HepG2 (cell line): ENCODE measurements around the gene PHF14. TPM values are rescaled to one million over a fixed set of nuclear protein-coding genes. Genes with fewer than 3 reads are reported as not detected.

ENCODE experiments used
- ATAC-seq: fragments of 200-7000 bp; cut with Tn5 transposase; 3 replicates; pipeline ENCODE4 v1.9.1; 2020; ENCODE audit warnings: mild to moderate bottlenecking, moderate library complexity
- BruUV-seq: library from RNA; stranded (reverse); fragments of 400-500 nt; replicated peaks from 2 replicates; lab custom pipeline; 2021; lab: Mats Ljungman, UMichigan
- CTCF ChIA-PET: fragments of 300-600 bp; formaldehyde crosslinking; extraction: SDS; loops from one replicate; lab custom pipeline; 2021; ENCODE audit warnings: low total read pairs, inconsistent platforms, low intra/inter-chr PET ratio; lab: Yijun Ruan, JAX
- POLR2A ChIA-PET: fragments of 350-600 bp; sonication (Branson Sonifier 250); formaldehyde crosslinking; loops from one replicate; lab custom pipeline; 2020; ENCODE audit warnings: antibody characterized with exemption, inconsistent platforms; lab: Yijun Ruan, JAX
- DNase-seq: peaks from one replicate; pipeline ENCODE4 v3.0.0-alpha.2; 2015; ENCODE audit warnings: low spot score
- FAIRE-seq: peaks from 3 replicates; lab custom pipeline; 2011; peaks lifted over from hg19 to GRCh38; lab: Jason Lieb, UNC
- H2AFZ ChIP-seq: one replicate; pipeline ENCODE4 v1.6.1; 2011; ENCODE audit warnings: low read length, inconsistent platforms
- H3K27ac ChIP-seq: fragments of 300-600 bp; 3 replicates; pipeline ENCODE4 v1.8.0; 2011; ENCODE audit warnings: mixed run types, mild to moderate bottlenecking, mixed read lengths, low read length, inconsistent platforms; ENCODE audit not compliant: insufficient read depth; ENCODE audit errors: extremely low read length
- H3K27me3 ChIP-seq, 2 experiments: fragments of 200-600 bp in 1 of 2; 2 replicates in 1 of 2; 3 replicates in 1 of 2; pipeline versions ENCODE4 v1.6.0 to v1.8.0; 2011; ENCODE audit warnings: low read length in 2 of 2, mild to moderate bottlenecking in 2 of 2, moderate library complexity in 2 of 2, inconsistent platforms in 1 of 2; ENCODE audit not compliant: insufficient read depth in 2 of 2, control insufficient read depth in 1 of 2
- H3K36me3 ChIP-seq, 2 experiments: fragments of 200-600 bp in 1 of 2; replicated peaks in 1 of 2; 2 replicates in 1 of 2; 3 replicates in 1 of 2; pipeline versions ENCODE4 v1.5.1 to v1.8.0; 2011; ENCODE audit warnings: low read length in 2 of 2, inconsistent platforms in 1 of 2; ENCODE audit not compliant: insufficient read depth in 2 of 2, control insufficient read depth in 1 of 2
- H3K4me1 ChIP-seq: 2 replicates; pipeline ENCODE4 v1.5.1; 2012; ENCODE audit warnings: low read length, inconsistent platforms; ENCODE audit not compliant: insufficient read depth
- H3K4me2 ChIP-seq: 2 replicates; pipeline ENCODE4 v1.6.0; 2011; ENCODE audit warnings: low read depth, low read length, inconsistent platforms
- H3K4me3 ChIP-seq, 3 experiments: fragments of 200-600 bp in 1 of 3; sonication (generic), shearing (Covaris generic) in 1 of 3; replicated peaks in 1 of 3; 2 replicates each; pipeline ENCODE4 v1.5.1; 2011 to 2016; ENCODE audit warnings: low read length in 3 of 3, inconsistent platforms in 2 of 3, low read depth in 2 of 3, mild to moderate bottlenecking in 2 of 3, control low read depth in 1 of 3, mixed read lengths in 1 of 3; ENCODE audit not compliant: insufficient read depth in 1 of 3
- H3K79me2 ChIP-seq: one replicate; pipeline ENCODE4 v1.6.1; 2011; ENCODE audit warnings: low read length, inconsistent platforms; ENCODE audit not compliant: insufficient read depth
- H3K9ac ChIP-seq: 2 replicates; pipeline ENCODE4 v1.6.0; 2011; ENCODE audit warnings: mild to moderate bottlenecking, low read depth, low read length, inconsistent platforms; ENCODE audit not compliant: insufficient read depth
- H3K9me3 ChIP-seq: 2 replicates; pipeline ENCODE4 v1.5.1; 2012; ENCODE audit warnings: mild to moderate bottlenecking, low read length
- H4K20me1 ChIP-seq: 2 replicates; pipeline ENCODE4 v1.6.0; 2011; ENCODE audit warnings: inconsistent platforms, mild to moderate bottlenecking, low read length, moderate library complexity; ENCODE audit not compliant: insufficient read depth
- DZIP1 ChIP-seq: sonication (generic); formaldehyde crosslinking; IDR thresholded peaks from 2 replicates; pipeline ENCODE4 v1.5.0; 2020; ENCODE audit warnings: mild to moderate bottlenecking, missing genetic modification reagents
- HOXA7 ChIP-seq: sonication (generic); formaldehyde crosslinking; IDR thresholded peaks from 2 replicates; pipeline ENCODE4 v1.8.1; 2022; ENCODE audit warnings: mild to moderate bottlenecking, missing genetic modification reagents, moderate library complexity
- SNAI1 ChIP-seq: sonication (generic); formaldehyde crosslinking; IDR thresholded peaks from 2 replicates; pipeline ENCODE4 v1.5.0; 2020; ENCODE audit warnings: mild to moderate bottlenecking, missing genetic modification reagents, borderline replicate concordance
- SP2 ChIP-seq: sonication (generic); formaldehyde crosslinking; IDR thresholded peaks from 2 replicates; pipeline ENCODE4 v1.5.1; 2020; ENCODE audit warnings: mild to moderate bottlenecking, missing genetic modification reagents
- TERF1 ChIP-seq: sonication (generic); formaldehyde crosslinking; IDR thresholded peaks from 2 replicates; pipeline ENCODE4 v1.8.0; 2022; ENCODE audit warnings: mild to moderate bottlenecking, missing genetic modification reagents, moderate library complexity
- TOPORS ChIP-seq: sonication (generic); formaldehyde crosslinking; IDR thresholded peaks from 2 replicates; pipeline ENCODE4 v1.8.0; 2023; ENCODE audit warnings: mild to moderate bottlenecking, missing genetic modification reagents
- ZNF577 ChIP-seq: sonication (generic); formaldehyde crosslinking; IDR thresholded peaks from 2 replicates; pipeline ENCODE4 v1.4.0; 2020; ENCODE audit warnings: mild to moderate bottlenecking, low read depth, missing genetic modification reagents, borderline replicate concordance
- ZNF850 ChIP-seq: sonication (generic); formaldehyde crosslinking; conservative IDR thresholded peaks from 2 replicates; pipeline ENCODE4 v1.9.0; 2021; ENCODE audit warnings: mild to moderate bottlenecking, missing genetic modification reagents
- WGBS: methylation state at CpG from one replicate; pipeline ENCODE4 v1.1.6; 2017; ENCODE audit warnings: low lambda C conversion rate; 5-methylcytosine and 5-hydroxymethylcytosine counted together
- in situ Hi-C: cut with HindIII; loops from 2 replicates; pipeline ENCODE4 v1.10.0; 2017; ENCODE audit warnings: low pct_unique_long_range_greater_than_20kb; ENCODE audit not compliant: extremely low pct_ligation_motif_present
- intact Hi-C: fragments of 100-400 bp; cut with micrococcal nuclease; formaldehyde crosslinking; loops from one replicate; pipeline ENCODE4 v1.10.0; 2022; ENCODE audit not compliant: unreplicated experiment
- polyA plus RNA-seq, 8 experiments: library from polyadenylated mRNA; depleted of rRNA in 3 of 8; stranded (reverse) in 7 of 8; unstranded in 1 of 8; fragments of >200 nt; fragmentation: Illumina TruSeq in 4 of 8; extraction: Trizol in 4 of 8; gene quantifications; 2 replicates each; pipeline versions ENCODE4 v1.2.1 to v1.2.3, GENCODE V29; 2011 to 2016; ENCODE audit warnings: low read depth in 4 of 8, missing spikeins in 1 of 8, mixed read lengths in 1 of 8; ENCODE audit not compliant: insufficient read depth in 1 of 8
- total RNA-seq, 5 experiments: library from RNA; depleted of rRNA; stranded (reverse); fragments of >200 nt; fragmentation: Illumina TruSeq; extraction: Trizol; gene quantifications; 2 replicates each; pipeline ENCODE4 v1.2.3, GENCODE V29; 2016; ENCODE audit warnings: low read depth in 1 of 5
- TF ChIP-seq, protein P1 (sequence below): sonication (generic); formaldehyde crosslinking; IDR thresholded peaks from 2 replicates; pipeline ENCODE4 v1.4.0; 2020; ENCODE audit warnings: missing genetic modification reagents, borderline replicate concordance
- TF ChIP-seq, protein P2 (sequence below): sonication (generic); formaldehyde crosslinking; IDR thresholded peaks from 2 replicates; pipeline ENCODE4 v1.4.0; 2020; ENCODE audit warnings: missing genetic modification reagents
- TF ChIP-seq, protein P3 (sequence below): IDR thresholded peaks from 2 replicates; pipeline ENCODE4 v1.6.1; 2016; ENCODE audit warnings: low read depth, borderline replicate concordance

Gene PHF14
- total and polyA plus RNA-seq, 2 of the 13 experiments (the other 11 are each of a cell fraction or from before 2014, with no cell fraction given), result 18.9 to 68.7 TPM

DNA sequence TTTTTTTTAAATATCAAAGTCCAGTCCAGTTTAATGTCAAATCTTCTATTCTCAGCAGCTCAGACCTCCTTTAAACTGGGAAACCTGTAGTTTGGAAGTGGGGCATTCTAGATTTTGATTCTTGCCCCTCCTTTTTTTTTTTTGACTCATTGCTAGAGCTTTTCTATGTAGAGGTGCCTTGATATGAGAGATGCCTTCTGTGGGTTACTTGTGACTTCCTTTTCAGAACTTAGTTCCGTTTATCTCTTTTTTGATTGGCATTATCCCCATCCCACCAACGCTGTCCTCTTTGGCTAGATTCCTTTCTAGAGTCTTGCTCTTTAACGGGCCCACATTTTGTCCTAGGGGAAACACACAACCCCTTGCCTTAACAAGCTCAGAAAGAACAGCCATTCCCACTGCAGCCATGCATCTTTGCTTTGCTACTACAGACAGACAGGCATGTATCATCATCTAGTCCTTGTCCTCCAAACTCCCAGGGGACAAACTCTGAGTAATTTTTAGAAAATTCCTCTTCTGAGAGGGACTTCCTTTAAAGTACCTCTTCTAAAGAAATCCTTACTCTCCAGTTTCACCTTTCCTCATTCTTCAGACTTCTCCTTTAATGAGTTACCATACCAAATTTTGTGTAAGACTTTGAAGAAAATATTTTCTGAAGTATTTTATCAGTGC lies 153.6 kb downstream of the PHF14 start:
- CTCF ChIA-PET, result no interaction called here
- no peak overlapping the region for H3K4me3 ChIP-seq
- no peak overlapping the region for H3K4me2 ChIP-seq
- DNase-seq (no peak), ATAC-seq (no peak), FAIRE-seq (no peak)
- no peak overlapping the region for H3K27ac ChIP-seq
- no peaks in the 10 kb centered on the region for H3K9me3 ChIP-seq
- H2AFZ ChIP-seq, result no peak overlapping the region
- no peak overlapping the region for H3K9ac ChIP-seq
- H3K36me3 ChIP-seq, result no peaks in the 10 kb centered on the region; a peak in 1 of 5 replicates
- WGBS, result 98% methylated on average over 3 of the region's 3 CpGs
- no TSS peak for BruUV-seq
- in situ Hi-C loops (no loop called here), intact Hi-C loops (no loop called here)
- no peaks in the 10 kb centered on the region for H3K4me1 ChIP-seq
- no peaks in the 10 kb centered on the region for H4K20me1 ChIP-seq
- no peaks in the 10 kb centered on the region for H3K27me3 ChIP-seq
- POLR2A ChIA-PET, result no interaction called here
- no peaks in the 10 kb centered on the region for H3K79me2 ChIP-seq
- TF ChIP-seq, protein P1, sequence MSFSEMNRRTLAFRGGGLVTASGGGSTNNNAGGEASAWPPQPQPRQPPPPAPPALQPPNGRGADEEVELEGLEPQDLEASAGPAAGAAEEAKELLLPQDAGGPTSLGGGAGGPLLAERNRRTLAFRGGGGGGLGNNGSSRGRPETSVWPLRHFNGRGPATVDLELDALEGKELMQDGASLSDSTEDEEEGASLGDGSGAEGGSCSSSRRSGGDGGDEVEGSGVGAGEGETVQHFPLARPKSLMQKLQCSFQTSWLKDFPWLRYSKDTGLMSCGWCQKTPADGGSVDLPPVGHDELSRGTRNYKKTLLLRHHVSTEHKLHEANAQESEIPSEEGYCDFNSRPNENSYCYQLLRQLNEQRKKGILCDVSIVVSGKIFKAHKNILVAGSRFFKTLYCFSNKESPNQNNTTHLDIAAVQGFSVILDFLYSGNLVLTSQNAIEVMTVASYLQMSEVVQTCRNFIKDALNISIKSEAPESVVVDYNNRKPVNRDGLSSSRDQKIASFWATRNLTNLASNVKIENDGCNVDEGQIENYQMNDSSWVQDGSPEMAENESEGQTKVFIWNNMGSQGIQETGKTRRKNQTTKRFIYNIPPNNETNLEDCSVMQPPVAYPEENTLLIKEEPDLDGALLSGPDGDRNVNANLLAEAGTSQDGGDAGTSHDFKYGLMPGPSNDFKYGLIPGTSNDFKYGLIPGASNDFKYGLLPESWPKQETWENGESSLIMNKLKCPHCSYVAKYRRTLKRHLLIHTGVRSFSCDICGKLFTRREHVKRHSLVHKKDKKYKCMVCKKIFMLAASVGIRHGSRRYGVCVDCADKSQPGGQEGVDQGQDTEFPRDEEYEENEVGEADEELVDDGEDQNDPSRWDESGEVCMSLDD (CRISPR knock-in tag), result no peak
- TF ChIP-seq HOXA7 (CRISPR knock-in tag) (no peak), DZIP1 (no peak), SNAI1 (CRISPR knock-in tag) (no peak), ZNF577 (CRISPR knock-in tag) (no peak), TOPORS (no peak), ZNF850 (CRISPR knock-in tag) (no peak), SP2 (CRISPR knock-in tag) (no peak), TERF1 (CRISPR knock-in tag) (no peak)
- TF ChIP-seq, protein P2, sequence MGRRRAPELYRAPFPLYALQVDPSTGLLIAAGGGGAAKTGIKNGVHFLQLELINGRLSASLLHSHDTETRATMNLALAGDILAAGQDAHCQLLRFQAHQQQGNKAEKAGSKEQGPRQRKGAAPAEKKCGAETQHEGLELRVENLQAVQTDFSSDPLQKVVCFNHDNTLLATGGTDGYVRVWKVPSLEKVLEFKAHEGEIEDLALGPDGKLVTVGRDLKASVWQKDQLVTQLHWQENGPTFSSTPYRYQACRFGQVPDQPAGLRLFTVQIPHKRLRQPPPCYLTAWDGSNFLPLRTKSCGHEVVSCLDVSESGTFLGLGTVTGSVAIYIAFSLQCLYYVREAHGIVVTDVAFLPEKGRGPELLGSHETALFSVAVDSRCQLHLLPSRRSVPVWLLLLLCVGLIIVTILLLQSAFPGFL (CRISPR knock-in tag), result no peak
- TF ChIP-seq, protein P3, sequence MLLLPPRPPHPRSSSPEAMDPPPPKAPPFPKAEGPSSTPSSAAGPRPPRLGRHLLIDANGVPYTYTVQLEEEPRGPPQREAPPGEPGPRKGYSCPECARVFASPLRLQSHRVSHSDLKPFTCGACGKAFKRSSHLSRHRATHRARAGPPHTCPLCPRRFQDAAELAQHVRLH (CRISPR knock-in tag), result no peak
